ENCODE data around the gene LIMS2. TPM values are rescaled to one million over a fixed set of nuclear protein-coding genes. Genes with fewer than 3 reads are reported as not detected.

Gene LIMS2
- total and polyA plus RNA-seq, 2 donors (not counting 3 experiments of a cell fraction or from before 2014, with no cell fraction given): 48.3 to 55.6 TPM

- Histone ChIP-seq H3K9ac (replicated peaks; ENCODE audit: extremely low read depth, insufficient read depth, low read length) (no peak overlapping the region), H3K27ac (ENCODE audit: insufficient read depth, low read depth, low read length) (no peak overlapping the region), H3K79me2 (ENCODE audit: control insufficient read depth, insufficient read depth, low read length) (no peaks in the 10 kb centered on the region), H4K20me1 (replicated peaks; ENCODE audit: control insufficient read depth, extremely low read depth, insufficient read depth, low read length) (no peaks in the 10 kb centered on the region), H2AFZ (ENCODE audit: low read depth, low read length) (peak overlapping the region; percentile 90), H3K4me3 (replicated peaks in 1 of 3; ENCODE audit: insufficient read depth in 1 of 3, low read depth in 1 of 3, low read length in 3 of 3) (no peak overlapping the region), H3K36me3 (ENCODE audit: control insufficient read depth in 2 of 2, extremely low read depth in 1 of 2, insufficient read depth in 2 of 2, low read length in 2 of 2) (no peaks in the 10 kb centered on the region), H3K4me2 (ENCODE audit: insufficient read depth, low read length) (no peak overlapping the region), H3K9me3 (replicated peaks; ENCODE audit: control insufficient read depth, insufficient read depth, low read length) (no peaks in the 10 kb centered on the region), H3K9me1 (replicated peaks; ENCODE audit: control insufficient read depth, extremely low read depth, insufficient read depth, low read length) (no peaks in the 10 kb centered on the region), H3K4me1 (ENCODE audit: control insufficient read depth, extremely low read depth, insufficient read depth, low read length) (no peaks in the 10 kb centered on the region), H3K27me3 (ENCODE audit: control insufficient read depth in 2 of 2, insufficient read depth in 2 of 2, low read length in 2 of 2) (no peaks in the 10 kb centered on the region)
- intact Hi-C loops (cut with micrococcal nuclease): loop anchor here (1.0 to 10.0 kb wide), 7 partner anchors 46 to 263 kb away; partner anchors contain the start of genes LIMS2, POLR2D and WDR33
- FAIRE-seq (peak; percentile 86), DNase-seq (ENCODE audit: low read depth, low spot score) (peak; percentile 66)
- ChIA-PET POLR2A (interaction anchor here (0.6 to 1.0 kb wide), 4 partner anchors 37 to 169 kb away, joined by 3 to 5 read pairs (median 4); no protein-coding TSS in a partner anchor), CTCF (interaction anchor here (0.6 to 6.2 kb wide), 77 partner anchors 8 to 394 kb away, joined by 3 to 424 read pairs (median 6); partner anchors contain the start of genes IWS1, LIMS2 and SFT2D3)
- TF ChIP-seq CTCF (IDR thresholded peaks at IDR 0.05; ENCODE audit: extremely low read depth in 1 of 2, insufficient read depth in 1 of 2, low read depth in 1 of 2, low read length in 2 of 2) (peak; percentile 94 to 99), POLR2AphosphoS5 (IDR thresholded peaks at IDR 0.05; ENCODE audit: insufficient read depth, low read depth, low read length) (peak; percentile 18), MYC (IDR thresholded peaks at IDR 0.05; ENCODE audit: low read depth, low read length) (no peak), GATA2 (IDR thresholded peaks at IDR 0.05; ENCODE audit: insufficient read depth, insufficient read length, low read depth, low read length) (no peak)
- dilution Hi-C loops (cut with MboI; ENCODE audit: extremely low pct_ligation_motif_present, low sequenced_read_pairs): no loop called here
- no TSS peak for BruUV-seq (replicated peaks)
Measured at GRCh38 chr2:127591221-127591923, 84.0 kb downstream of the LIMS2 start.
